ENCODE measurements around the gene GRID1.

DNA sequence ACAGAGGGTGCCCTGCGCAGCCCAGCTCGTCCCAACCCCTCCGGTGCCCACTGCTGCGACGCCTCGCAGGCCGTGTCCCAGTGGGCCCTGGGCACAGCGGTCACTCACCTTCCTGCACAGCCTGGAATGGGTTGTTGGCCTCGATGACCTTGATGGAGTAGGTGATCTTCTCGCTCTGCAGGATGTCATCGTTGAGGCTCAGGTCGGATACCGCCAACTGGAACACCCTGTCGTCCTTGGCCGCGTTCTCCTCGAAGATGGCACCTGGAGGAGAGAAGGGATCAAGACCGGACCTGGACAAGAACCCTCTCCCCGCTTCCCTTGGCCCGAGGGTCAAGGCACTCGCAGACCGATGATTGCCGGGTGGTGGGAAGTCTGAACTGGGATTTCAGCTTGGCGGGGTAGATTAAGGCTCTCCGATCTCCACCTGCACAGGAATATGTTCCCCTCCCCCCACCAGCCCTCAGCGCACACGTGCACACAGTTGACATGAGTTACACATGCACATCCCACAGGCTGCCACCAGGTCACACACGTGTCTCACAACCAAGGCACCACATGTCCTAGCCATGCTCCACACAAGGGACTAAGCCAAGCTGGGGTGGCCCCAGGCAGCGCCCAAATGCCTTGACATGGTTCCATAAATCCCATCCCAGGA, 2.6 kb downstream of the GRID1 start:
- TF ChIP-seq, protein P1, sequence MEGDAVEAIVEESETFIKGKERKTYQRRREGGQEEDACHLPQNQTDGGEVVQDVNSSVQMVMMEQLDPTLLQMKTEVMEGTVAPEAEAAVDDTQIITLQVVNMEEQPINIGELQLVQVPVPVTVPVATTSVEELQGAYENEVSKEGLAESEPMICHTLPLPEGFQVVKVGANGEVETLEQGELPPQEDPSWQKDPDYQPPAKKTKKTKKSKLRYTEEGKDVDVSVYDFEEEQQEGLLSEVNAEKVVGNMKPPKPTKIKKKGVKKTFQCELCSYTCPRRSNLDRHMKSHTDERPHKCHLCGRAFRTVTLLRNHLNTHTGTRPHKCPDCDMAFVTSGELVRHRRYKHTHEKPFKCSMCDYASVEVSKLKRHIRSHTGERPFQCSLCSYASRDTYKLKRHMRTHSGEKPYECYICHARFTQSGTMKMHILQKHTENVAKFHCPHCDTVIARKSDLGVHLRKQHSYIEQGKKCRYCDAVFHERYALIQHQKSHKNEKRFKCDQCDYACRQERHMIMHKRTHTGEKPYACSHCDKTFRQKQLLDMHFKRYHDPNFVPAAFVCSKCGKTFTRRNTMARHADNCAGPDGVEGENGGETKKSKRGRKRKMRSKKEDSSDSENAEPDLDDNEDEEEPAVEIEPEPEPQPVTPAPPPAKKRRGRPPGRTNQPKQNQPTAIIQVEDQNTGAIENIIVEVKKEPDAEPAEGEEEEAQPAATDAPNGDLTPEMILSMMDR (IDR thresholded peaks at IDR 0.05) = no peak
- no peak for TF ChIP-seq ZFX (IDR thresholded peaks at IDR 0.05; ENCODE audit: borderline replicate concordance)

Measured in 22Rv1 (cell line).